Mucosa of descending colon (tissue), 3 donors: ENCODE data around the gene CELA1. TPM values are rescaled to one million over a fixed set of nuclear protein-coding genes. Genes with fewer than 3 reads are reported as not detected.

Experiments used
- ATAC-seq: fragments of 200-7000 bp; cut with Tn5 transposase; one replicate; pipeline ENCODE4 v1.9.1; 2020; ENCODE audit warnings: mild to moderate bottlenecking, moderate library complexity
- DNase-seq, 3 donors: peaks; one replicate each; pipeline ENCODE4 v3.0.0-alpha.2; 2020
- H3K36me3 ChIP-seq: fragments of 200-600 bp; one replicate; pipeline ENCODE4 v1.8.0; 2021; ENCODE audit warnings: low read depth, mild to moderate bottlenecking
- H3K4me1 ChIP-seq: fragments of 200-600 bp; one replicate; pipeline ENCODE4 v1.8.0; 2021; ENCODE audit warnings: low read depth, mild to moderate bottlenecking
- H3K4me3 ChIP-seq: fragments of 200-600 bp; one replicate; pipeline ENCODE4 v1.8.0; 2021; ENCODE audit warnings: mild to moderate bottlenecking
- H3K9me3 ChIP-seq: fragments of 200-600 bp; one replicate; pipeline ENCODE4 v1.8.0; 2021; ENCODE audit warnings: mild to moderate bottlenecking
- intact Hi-C, 2 donors: fragments of 100-400 bp; cut with DNase I in 1 of 2; cut with micrococcal nuclease in 1 of 2; formaldehyde crosslinking; loops; one replicate each; pipeline versions ENCODE4 v1.11.0 to v1.11.1; 2022; cut with DNase I, micrococcal nuclease
- total RNA-seq, 3 donors: library from RNA; stranded (reverse); fragmentation: NEBNext Ultra II Directional in 2 of 3; extraction: Animal tissue kit (Norgen Biotek cat#: 25700) in 2 of 3; gene quantifications; one replicate each; pipeline versions ENCODE4 v1.2.1 to v1.2.4, GENCODE V29; 2021 to 2023
- TF ChIP-seq, protein P1 (sequence below): fragments of 200-600 bp; IDR thresholded peaks from one replicate; pipeline ENCODE4 v1.8.0; 2022; ENCODE audit warnings: antibody characterized with exemption, mild to moderate bottlenecking
- donor health status: DM: no; HTN: no; CAD: no; lungs with moderate emphysema.
- donor health status: DM: no; HTN: no; CAD: no.
- donor health status: DM: no; HTN: yes; CAD: no.

Gene CELA1
- total RNA-seq, 3 donors from 2014 or later = not detected

DNA sequence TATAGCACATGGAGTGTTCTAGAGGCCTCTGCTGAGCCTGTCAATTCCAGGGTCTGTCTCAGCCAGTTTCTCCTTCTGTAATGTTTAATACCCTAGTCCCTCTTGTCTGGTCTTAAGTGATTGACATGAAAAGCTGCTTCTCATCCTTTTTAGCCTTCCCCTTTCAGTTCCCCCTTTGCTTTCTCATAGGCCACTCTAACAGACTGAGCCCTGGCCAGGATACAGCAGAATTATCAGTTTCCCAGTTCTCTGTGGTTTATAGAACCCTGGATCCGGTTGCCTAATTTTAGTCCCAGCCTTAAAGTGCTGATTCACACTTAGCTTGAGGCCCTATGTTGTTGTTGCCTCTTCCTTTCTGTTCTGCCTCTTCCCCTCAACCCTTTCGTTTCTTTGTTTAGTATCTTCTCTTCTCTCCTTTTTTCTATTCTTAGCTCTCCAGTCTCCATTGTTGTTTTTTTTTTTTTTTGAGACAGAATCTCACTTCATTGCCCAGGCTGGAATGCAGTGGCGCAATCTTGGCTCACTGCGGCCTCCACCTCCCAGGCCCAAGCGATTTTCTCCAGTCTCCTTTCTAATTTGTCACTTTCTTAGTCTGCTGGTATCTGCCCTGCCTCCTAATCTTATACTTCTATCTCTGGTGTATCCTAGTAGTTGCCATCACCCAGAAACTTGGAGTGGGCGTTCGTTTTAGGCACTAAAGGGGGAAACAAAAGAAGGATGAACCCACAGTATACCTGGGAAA is 19.6 kb downstream of the CELA1 start:
- TF ChIP-seq, protein P1, sequence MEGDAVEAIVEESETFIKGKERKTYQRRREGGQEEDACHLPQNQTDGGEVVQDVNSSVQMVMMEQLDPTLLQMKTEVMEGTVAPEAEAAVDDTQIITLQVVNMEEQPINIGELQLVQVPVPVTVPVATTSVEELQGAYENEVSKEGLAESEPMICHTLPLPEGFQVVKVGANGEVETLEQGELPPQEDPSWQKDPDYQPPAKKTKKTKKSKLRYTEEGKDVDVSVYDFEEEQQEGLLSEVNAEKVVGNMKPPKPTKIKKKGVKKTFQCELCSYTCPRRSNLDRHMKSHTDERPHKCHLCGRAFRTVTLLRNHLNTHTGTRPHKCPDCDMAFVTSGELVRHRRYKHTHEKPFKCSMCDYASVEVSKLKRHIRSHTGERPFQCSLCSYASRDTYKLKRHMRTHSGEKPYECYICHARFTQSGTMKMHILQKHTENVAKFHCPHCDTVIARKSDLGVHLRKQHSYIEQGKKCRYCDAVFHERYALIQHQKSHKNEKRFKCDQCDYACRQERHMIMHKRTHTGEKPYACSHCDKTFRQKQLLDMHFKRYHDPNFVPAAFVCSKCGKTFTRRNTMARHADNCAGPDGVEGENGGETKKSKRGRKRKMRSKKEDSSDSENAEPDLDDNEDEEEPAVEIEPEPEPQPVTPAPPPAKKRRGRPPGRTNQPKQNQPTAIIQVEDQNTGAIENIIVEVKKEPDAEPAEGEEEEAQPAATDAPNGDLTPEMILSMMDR = no peak
- intact Hi-C loops = no loop called here
- DNase-seq = no peak
- H3K4me3 ChIP-seq = no peak overlapping the region
- H3K4me1 ChIP-seq = no peaks in the 10 kb centered on the region
- no peaks in the 10 kb centered on the region for H3K9me3 ChIP-seq
- peak; percentile 49 for ATAC-seq
- no peaks in the 10 kb centered on the region for H3K36me3 ChIP-seq

DNA sequence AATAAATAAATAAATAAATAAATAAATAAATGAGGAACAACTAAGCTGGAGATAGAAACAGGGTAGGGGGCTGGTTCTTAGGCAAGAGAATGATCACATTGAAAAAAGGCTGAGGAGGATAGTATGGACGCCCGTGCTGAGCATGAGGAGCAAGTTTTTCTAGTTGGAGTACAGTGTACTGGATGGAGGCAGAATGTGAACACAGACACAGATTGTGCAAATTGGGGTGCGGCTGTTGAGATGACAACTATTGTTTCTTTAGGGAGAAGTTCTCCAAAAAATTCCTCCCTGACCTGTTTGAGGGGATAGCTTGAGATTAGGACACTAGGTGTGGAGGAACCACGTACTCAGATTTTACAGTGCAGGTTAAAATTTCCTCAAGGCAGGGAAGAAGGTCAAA is 21.5 kb downstream of the CELA1 start:
- TF ChIP-seq, protein P1 = no peak
- DNase-seq = no peak
- Histone ChIP-seq H3K4me1 (peaks cover 4% of the 10 kb centered on the region), H3K4me3 (no peak overlapping the region), H3K36me3 (no peaks in the 10 kb centered on the region), H3K9me3 (no peaks in the 10 kb centered on the region)
- ATAC-seq = no peak
- intact Hi-C loops = no loop called here

DNA sequence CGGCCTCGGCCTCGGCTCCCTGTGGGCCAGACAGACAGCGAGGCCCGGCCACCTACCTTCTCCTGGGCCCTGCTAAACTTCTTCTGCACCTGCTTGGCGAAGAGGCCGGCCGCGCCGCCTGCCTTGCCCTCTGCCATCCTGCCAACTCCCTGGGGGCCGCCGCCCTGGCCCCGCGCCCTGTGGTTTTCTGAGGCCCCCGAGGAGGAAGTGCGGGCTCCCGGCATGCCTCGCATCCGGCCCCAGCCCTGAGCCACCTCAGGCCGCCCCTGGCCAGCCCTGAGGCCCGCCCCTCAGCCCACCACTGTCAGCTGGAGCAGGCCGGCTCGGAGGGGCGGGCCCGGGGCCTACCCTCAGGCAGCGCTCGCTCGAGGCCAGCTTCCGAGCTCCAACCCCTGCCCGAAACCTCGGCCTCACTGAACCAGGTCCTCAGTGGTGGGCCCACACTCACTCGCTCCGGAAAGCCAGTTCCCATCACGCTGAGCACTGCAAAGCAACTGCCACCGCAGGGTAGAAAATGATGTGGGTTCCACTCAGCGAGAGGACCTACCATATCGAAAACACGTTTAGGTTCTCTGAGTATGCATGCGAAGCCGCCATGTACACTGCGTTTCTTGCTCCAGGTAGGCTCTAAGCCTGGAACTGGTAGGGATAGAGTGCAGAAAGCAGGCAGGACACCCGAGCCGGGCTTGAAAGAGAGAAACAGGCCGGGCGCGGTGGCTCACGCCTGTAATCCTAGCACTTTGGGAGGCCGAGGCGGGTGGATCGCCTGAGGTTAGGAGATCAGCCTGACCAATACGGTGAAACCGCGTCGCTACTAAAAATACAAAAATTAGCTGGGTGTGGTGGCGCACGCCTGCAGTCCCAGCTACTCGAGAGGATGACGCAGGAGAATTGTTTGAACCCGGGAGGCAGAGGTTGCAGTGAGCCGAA is 22.2 kb downstream of the CELA1 start, which contains the start of gene BIN2:
Gene BIN2 (minus strand): TSS at position 209 of the 930 bp plus-strand sequence. CDS start 72 bp downstream, at position 137.
- intact Hi-C loops = no loop called here
- H3K36me3 ChIP-seq = no peaks in the 10 kb centered on the region
- ATAC-seq = peak; percentile 73

DNA sequence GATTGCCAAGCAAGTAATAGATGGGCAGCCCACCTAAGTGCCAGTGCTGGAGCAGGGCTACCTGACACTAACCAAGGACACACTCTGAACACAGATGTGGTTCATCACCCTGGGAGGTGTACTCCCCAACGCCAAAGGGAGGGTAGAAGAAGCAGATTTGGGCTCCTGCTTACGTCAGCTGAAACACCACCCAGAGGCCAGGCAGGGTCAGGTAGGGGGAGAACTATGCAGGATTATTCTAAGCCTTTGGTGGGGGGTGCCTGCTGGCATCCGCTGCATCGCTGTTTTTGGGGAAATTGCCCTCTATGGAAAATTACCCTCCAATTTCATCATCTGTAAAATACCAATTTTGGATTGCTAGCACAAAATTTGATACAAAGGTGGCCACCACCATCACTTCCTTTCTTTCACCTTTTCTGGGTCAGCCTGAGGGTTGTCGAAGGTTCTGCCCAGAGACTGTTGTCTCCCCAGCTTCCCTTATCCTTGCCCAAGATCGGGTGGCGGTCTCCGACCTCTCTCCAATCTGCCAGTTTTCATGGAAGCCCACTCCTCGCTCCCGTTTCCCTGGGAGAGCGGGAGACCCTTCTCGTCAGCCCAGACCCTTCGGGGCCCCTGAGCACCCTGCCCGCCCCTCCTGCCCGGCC is 23.0 kb downstream of the CELA1 start:
- peak; percentile 50 for ATAC-seq
- intact Hi-C loops = no loop called here

More for the DNA sequence above, 22.2 kb downstream of the CELA1 start, which contains the start of gene BIN2:
- Histone ChIP-seq H3K9me3 (no peaks in the 10 kb centered on the region), H3K4me3 (no peak within 1 kb of the TSS), H3K4me1 (peaks cover 4% of the 10 kb centered on the region)
- peak; percentile 62 to 91 (median 75) for DNase-seq
- TF ChIP-seq, protein P1 = no peak

DNA sequence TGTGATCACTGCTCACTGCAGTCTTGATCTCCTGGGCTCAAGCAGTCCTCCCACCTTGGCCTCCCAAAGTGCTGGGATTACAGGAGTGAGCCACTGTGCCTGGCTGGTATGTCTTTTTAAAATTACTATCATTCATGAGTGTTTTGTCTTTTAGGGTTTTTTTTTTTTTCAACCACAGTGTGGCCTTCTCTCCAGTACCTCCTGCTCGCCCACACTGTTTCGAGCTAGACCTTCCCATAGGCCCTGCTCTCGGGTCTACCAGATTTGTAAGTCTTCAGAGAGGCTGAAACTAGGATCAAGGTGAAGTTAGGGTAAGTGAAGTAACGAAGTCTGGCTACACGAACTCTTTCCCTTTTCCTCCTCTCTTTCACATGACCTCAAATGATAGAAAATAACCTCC is 24.0 kb downstream of the CELA1 start:
- intact Hi-C loops = no loop called here
- no peak for DNase-seq
- Histone ChIP-seq H3K9me3 (no peaks in the 10 kb centered on the region), H3K4me1 (peaks cover 11% of the 10 kb centered on the region), H3K4me3 (no peak overlapping the region), H3K36me3 (no peaks in the 10 kb centered on the region)
- no peak for ATAC-seq
- TF ChIP-seq, protein P1 = no peak

More for the DNA sequence above, 23.0 kb downstream of the CELA1 start:
- no peak for DNase-seq
- peaks cover 9% of the 10 kb centered on the region for H3K4me1 ChIP-seq
- no peak overlapping the region for H3K4me3 ChIP-seq
- TF ChIP-seq, protein P1 = no peak
- no peaks in the 10 kb centered on the region for H3K36me3 ChIP-seq
- H3K9me3 ChIP-seq = no peaks in the 10 kb centered on the region
